DOHH2 (cell line): ENCODE data around the gene ZNF132.

Source experiments
- H3F3A ChIP-seq: fragments of 200-600 bp; sonication (generic), shearing (Covaris generic); 2 replicates; pipeline ENCODE4 v1.6.0; 2016; ENCODE audit warnings: antibody characterized with exemption, mild to moderate bottlenecking; ENCODE audit not compliant: control insufficient read depth, insufficient read depth
- H3K27ac ChIP-seq: fragments of 200-600 bp; sonication (generic); 2 replicates; pipeline ENCODE4 v1.5.1; 2014; ENCODE audit warnings: low read depth, mild to moderate bottlenecking, low read length, moderate library complexity
- H3K27me3 ChIP-seq: fragments of 200-600 bp; sonication (generic); 2 replicates; pipeline ENCODE4 v1.6.1; 2014; ENCODE audit warnings: mild to moderate bottlenecking, low read length, mixed read lengths; ENCODE audit not compliant: control insufficient read depth
- H3K36me3 ChIP-seq: fragments of 200-600 bp; sonication (generic); 2 replicates; pipeline ENCODE4 v1.6.1; 2014; ENCODE audit warnings: mild to moderate bottlenecking, low read length, moderate library complexity, mixed read lengths; ENCODE audit not compliant: control insufficient read depth
- H3K4me1 ChIP-seq: fragments of 200-600 bp; sonication (generic); 2 replicates; pipeline ENCODE4 v1.6.1; 2014; ENCODE audit warnings: mild to moderate bottlenecking, low read length, mixed read lengths; ENCODE audit not compliant: control insufficient read depth
- H3K4me2 ChIP-seq: fragments of 200-600 bp; sonication (generic); 2 replicates; pipeline ENCODE4 v1.6.0; 2014; ENCODE audit warnings: mild to moderate bottlenecking, low read length, moderate library complexity
- H3K4me3 ChIP-seq: fragments of 200-600 bp; sonication (generic); 2 replicates; pipeline ENCODE4 v1.5.1; 2014; ENCODE audit warnings: mild to moderate bottlenecking, low read length, mixed read lengths
- H3K79me2 ChIP-seq: fragments of 200-600 bp; sonication (generic); 2 replicates; pipeline ENCODE4 v1.6.1; 2014; ENCODE audit warnings: mild to moderate bottlenecking, low read length, mixed read lengths; ENCODE audit not compliant: control insufficient read depth
- H3K9me2 ChIP-seq: fragments of 200-600 bp; sonication (generic); replicated peaks from 2 replicates; pipeline ENCODE4 v1.6.1; 2014; ENCODE audit warnings: mild to moderate bottlenecking, low read length, mixed read lengths; ENCODE audit not compliant: control insufficient read depth
- H3K9me3 ChIP-seq: fragments of 200-600 bp; sonication (generic); 2 replicates; pipeline ENCODE4 v1.6.1; 2014; ENCODE audit warnings: antibody characterized with exemption, low read length, mixed read lengths; ENCODE audit not compliant: control insufficient read depth, insufficient read depth
- H4K20me1 ChIP-seq: fragments of 200-600 bp; sonication (generic); 2 replicates; pipeline ENCODE4 v1.6.0; 2014; ENCODE audit warnings: low read depth, mild to moderate bottlenecking, antibody characterized with exemption, low read length, moderate library complexity; ENCODE audit not compliant: control insufficient read depth, insufficient read depth
- CTCF ChIP-seq: fragments of 200-600 bp; sonication (generic); IDR thresholded peaks from one replicate; pipeline ENCODE4 v1.5.1; 2014; ENCODE audit warnings: antibody characterized with exemption, mild to moderate bottlenecking, low read depth, low read length; ENCODE audit not compliant: poor library complexity, severe bottlenecking
- EZH2phosphoT487 ChIP-seq: fragments of 200-600 bp; sonication (generic); IDR thresholded peaks from 2 replicates; pipeline ENCODE4 v1.6.1; 2017; ENCODE audit warnings: borderline replicate concordance, mild to moderate bottlenecking, antibody characterized with exemption, low read length, moderate library complexity, mixed read lengths

Gene ZNF132

GRCh38 chr19:58401840-58402421, 38.0 kb downstream of the ZNF132 start:
- Histone ChIP-seq H3K27me3 (no peaks in the 10 kb centered on the region), H3K27ac (peak overlapping the region; percentile 56), H3K9me3 (no peaks in the 10 kb centered on the region), H3K36me3 (no peaks in the 10 kb centered on the region; the same call in 1 of the 2 replicates), H4K20me1 (no peaks in the 10 kb centered on the region), H3K9me2 (no peaks in the 10 kb centered on the region), H3K4me2 (peak overlapping the region; percentile 76), H3K4me3 (peak overlapping the region; percentile 73), H3K79me2 (peaks cover 12% of the 10 kb centered on the region), H3F3A (peaks cover 22% of the 10 kb centered on the region), H3K4me1 (peaks cover 25% of the 10 kb centered on the region)
- TF ChIP-seq EZH2phosphoT487 = no peak
- no peak for TF ChIP-seq CTCF

GRCh38 chr19:58400916-58401839, 38.8 kb downstream of the ZNF132 start:
- TF ChIP-seq EZH2phosphoT487 (no peak), CTCF (peak; percentile 18)
- H4K20me1 ChIP-seq = no peaks in the 10 kb centered on the region
- peaks cover 10% of the 10 kb centered on the region for H3K79me2 ChIP-seq
- peak overlapping the region; percentile 56 for H3K27ac ChIP-seq
- no peaks in the 10 kb centered on the region for H3K9me3 ChIP-seq
- H3F3A ChIP-seq = peaks cover 17% of the 10 kb centered on the region
- H3K4me3 ChIP-seq = peak overlapping the region; percentile 73
- peak overlapping the region; percentile 83 for H3K4me2 ChIP-seq
- no peaks in the 10 kb centered on the region for H3K9me2 ChIP-seq
- H3K36me3 ChIP-seq = no peaks in the 10 kb centered on the region; the same call in 1 of the 2 replicates
- H3K27me3 ChIP-seq = no peaks in the 10 kb centered on the region
- peaks cover 20% of the 10 kb centered on the region for H3K4me1 ChIP-seq

- Histone ChIP-seq H3K79me2 (peaks cover 10% of the 10 kb centered on the region), H3K4me3 (peak overlapping the region; percentile 70), H3K9me3 (no peaks in the 10 kb centered on the region), H3K9me2 (no peaks in the 10 kb centered on the region), H3K27ac (no peak overlapping the region), H3F3A (peaks cover 17% of the 10 kb centered on the region), H3K36me3 (peaks cover 3% of the 10 kb centered on the region; the same call in 1 of the 2 replicates), H3K4me2 (peak overlapping the region; percentile 83), H3K4me1 (peaks cover 20% of the 10 kb centered on the region), H4K20me1 (no peaks in the 10 kb centered on the region), H3K27me3 (no peaks in the 10 kb centered on the region)
- no peak for TF ChIP-seq EZH2phosphoT487
- TF ChIP-seq CTCF = no peak
These were observed 39.5 kb downstream of the ZNF132 start for GRCh38 chr19:58400316-58400915.
